Stimulated activated CD8-positive, alpha-beta memory T cell treated with anti-CD3 and anti-CD28 coated beads, Interleukin-12 subunit alpha, Interleukin-12 subunit beta, amount 100 ng/mL, for 24 hours (primary cell): ENCODE data around the gene EPHA10.

Experiments
- DNase-seq: peaks from one replicate; pipeline ENCODE4 v3.0.0-alpha.2; 2020; ENCODE audit errors: extremely low read depth

The EPHA10 gene

DNA sequence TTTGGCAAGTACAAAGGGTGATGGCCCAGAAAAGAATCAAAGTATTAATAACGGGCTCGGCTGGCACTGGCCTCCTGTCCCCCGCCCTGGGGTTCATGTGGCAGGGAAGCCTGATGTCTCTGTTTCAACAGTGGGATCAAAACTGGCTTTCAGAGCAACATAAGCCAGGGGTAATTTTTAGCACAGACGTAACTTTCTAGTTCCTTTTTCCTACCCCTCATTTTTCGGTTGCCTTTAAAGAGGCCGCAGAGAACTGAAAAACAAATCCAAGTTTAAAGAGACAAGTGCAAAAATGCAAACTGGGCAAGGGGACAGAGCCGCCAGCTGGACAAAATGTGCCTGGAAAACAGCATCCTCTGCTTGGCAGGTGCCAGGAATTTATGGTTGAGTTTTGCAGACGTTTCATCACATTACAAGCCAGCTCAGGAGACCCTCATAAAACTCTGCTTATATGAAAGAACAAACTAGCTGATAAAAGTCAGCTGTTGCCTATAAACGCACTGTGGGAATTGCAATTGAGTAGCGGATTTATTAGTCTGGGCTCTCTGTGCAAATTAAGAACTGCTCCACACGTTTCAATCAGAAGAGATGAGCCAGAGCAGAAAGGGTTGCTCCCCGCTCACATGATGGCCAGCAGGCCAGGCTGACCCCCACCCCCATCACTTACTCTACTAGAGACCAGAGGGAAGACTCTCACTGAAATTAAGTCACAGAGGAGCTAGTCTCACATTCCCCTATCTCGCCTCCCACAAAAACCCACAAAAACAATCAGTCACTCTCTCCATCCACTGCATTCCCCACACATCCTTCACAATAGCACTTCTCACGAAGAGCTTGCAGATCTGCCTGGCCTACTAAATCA, 88.4 kb downstream of the EPHA10 start:
- no peak for DNase-seq

DNA sequence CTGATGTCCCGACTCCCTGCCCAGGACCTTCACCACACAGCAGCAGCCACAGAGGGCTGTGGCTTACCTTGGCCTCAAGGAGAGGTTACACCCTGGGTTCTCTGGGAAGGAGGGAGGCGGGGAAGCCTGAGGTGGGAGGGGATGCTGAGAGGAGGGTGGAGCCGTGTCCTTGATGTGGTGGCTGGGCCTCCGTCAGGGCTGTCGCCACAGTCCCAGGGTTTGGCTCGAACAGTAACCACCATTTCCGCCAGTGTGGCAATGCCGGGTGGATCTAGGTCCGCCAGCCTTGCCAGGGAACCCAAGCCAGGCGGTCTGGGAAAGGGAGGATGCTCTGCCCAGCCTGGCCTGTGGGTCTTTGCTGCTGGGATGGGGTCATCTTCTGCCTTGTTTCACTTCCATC, 91.0 kb downstream of the EPHA10 start:
- no peak for DNase-seq

DNA sequence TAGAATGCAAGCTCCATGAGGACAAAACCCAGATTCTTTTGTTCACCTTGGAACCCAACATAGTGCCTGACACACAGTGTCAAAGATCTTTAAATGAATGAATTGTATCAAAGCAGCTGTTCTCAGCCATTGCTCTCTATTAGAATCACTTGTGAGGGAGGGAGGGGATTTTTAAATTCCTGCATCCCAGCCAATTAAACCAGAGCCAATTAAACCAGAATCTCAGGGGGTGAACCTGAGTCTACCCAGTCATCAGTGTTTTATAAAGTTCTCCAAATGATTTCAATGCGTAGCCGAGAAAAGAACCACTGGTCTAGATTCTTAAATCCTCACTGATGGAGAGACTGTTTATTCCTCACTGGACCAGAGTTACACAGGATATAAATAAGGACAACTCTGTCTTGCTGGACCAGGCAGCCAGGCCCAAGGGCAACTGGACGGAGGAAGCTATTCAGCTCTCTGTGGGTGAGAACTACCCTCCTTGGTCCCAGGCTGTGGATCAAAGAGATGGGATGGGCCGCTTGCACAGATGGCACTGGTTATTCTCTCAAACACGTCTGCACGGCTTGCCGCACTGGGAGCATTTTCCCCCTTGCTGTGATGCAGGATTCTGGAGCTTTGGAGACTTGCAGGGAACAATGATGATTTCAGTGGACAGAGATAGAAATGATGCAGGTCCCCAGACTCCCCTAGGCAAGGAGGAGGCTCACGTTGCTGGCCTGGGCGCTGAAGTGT, 92.6 kb downstream of the EPHA10 start:
- DNase-seq, result no peak

- no peak for DNase-seq
These were observed 93.7 kb downstream of the EPHA10 start for GRCh38 chr1:37671261-37671660.

- DNase-seq, result no peak
These were observed 94.8 kb downstream of the EPHA10 start for GRCh38 chr1:37670133-37670532.

GRCh38 chr1:37667023-37667671, 97.8 kb downstream of the EPHA10 start:
- DNase-seq, result no peak

GRCh38 chr1:37666241-37666867, 98.6 kb downstream of the EPHA10 start:
- no peak for DNase-seq
